Activated T-cell treated with anti-CD3 and anti-CD28 coated beads, Interleukin-2, amount 50 U/mL, for 24 hours (primary cell): ENCODE data around the gene PPP1R12C.

Experiments used
- DNase-seq: peaks from one replicate; pipeline ENCODE4 v3.0.0-alpha.2; 2020
- H3K27ac Mint-ChIP-seq: 2 replicates; pipeline ENCODE4 v1.8.0; 2020; ENCODE audit warnings: mild to moderate bottlenecking, mixed read lengths
- H3K27me3 Mint-ChIP-seq: 2 replicates; pipeline ENCODE4 v1.8.0; 2020; ENCODE audit warnings: mixed read lengths
- H3K36me3 Mint-ChIP-seq: 2 replicates; pipeline ENCODE4 v1.8.0; 2020; ENCODE audit warnings: low read depth, mixed read lengths
- H3K4me1 Mint-ChIP-seq: 2 replicates; pipeline ENCODE4 v1.8.0; 2020; ENCODE audit warnings: low read depth, mixed read lengths
- H3K4me3 Mint-ChIP-seq: 2 replicates; pipeline ENCODE4 v1.8.0; 2020; ENCODE audit warnings: mild to moderate bottlenecking, moderate library complexity, mixed read lengths
- H3K9me3 Mint-ChIP-seq: 2 replicates; pipeline ENCODE4 v1.8.0; 2020; ENCODE audit warnings: mixed read lengths

PPP1R12C gene

GRCh38 chr19:55092423-55093318 is 24.8 kb downstream of the PPP1R12C start:
- no peaks in the 10 kb centered on the region for H3K9me3 Mint-ChIP-seq
- no peak overlapping the region for H3K27ac Mint-ChIP-seq
- H3K27me3 Mint-ChIP-seq = peaks cover 13% of the 10 kb centered on the region
- peaks cover 9% of the 10 kb centered on the region for H3K4me1 Mint-ChIP-seq
- H3K4me3 Mint-ChIP-seq = no peak overlapping the region
- no peak for DNase-seq
- H3K36me3 Mint-ChIP-seq = peaks cover 42% of the 10 kb centered on the region

GRCh38 chr19:55091955-55092354 is 25.5 kb downstream of the PPP1R12C start:
- Mint-ChIP-seq H3K9me3 (no peaks in the 10 kb centered on the region), H3K27ac (no peak overlapping the region), H3K4me3 (no peak overlapping the region), H3K36me3 (peaks cover 48% of the 10 kb centered on the region), H3K4me1 (peaks cover 15% of the 10 kb centered on the region), H3K27me3 (peaks cover 20% of the 10 kb centered on the region)
- DNase-seq = no peak

- Mint-ChIP-seq H3K27ac (no peak overlapping the region), H3K4me3 (no peak overlapping the region), H3K36me3 (peaks cover 48% of the 10 kb centered on the region), H3K27me3 (peaks cover 22% of the 10 kb centered on the region), H3K9me3 (no peaks in the 10 kb centered on the region), H3K4me1 (peaks cover 15% of the 10 kb centered on the region)
- DNase-seq = no peak
These were observed 26.1 kb downstream of the PPP1R12C start for GRCh38 chr19:55091126-55091910.

- Mint-ChIP-seq H3K36me3 (peaks cover 43% of the 10 kb centered on the region), H3K27me3 (peaks cover 28% of the 10 kb centered on the region), H3K4me3 (no peak overlapping the region), H3K9me3 (no peaks in the 10 kb centered on the region), H3K4me1 (peaks cover 15% of the 10 kb centered on the region), H3K27ac (no peak overlapping the region)
- no peak for DNase-seq
These were observed 26.9 kb downstream of the PPP1R12C start for GRCh38 chr19:55090564-55090963.

GRCh38 chr19:55089342-55089944 is 28.0 kb downstream of the PPP1R12C start:
- Mint-ChIP-seq H3K27ac (no peak overlapping the region), H3K9me3 (no peaks in the 10 kb centered on the region), H3K4me3 (no peak overlapping the region), H3K36me3 (peaks cover 35% of the 10 kb centered on the region), H3K27me3 (peaks cover 39% of the 10 kb centered on the region), H3K4me1 (peaks cover 15% of the 10 kb centered on the region)
- no peak for DNase-seq

GRCh38 chr19:55088543-55089341 is 28.7 kb downstream of the PPP1R12C start:
- DNase-seq = peak; percentile 88
- Mint-ChIP-seq H3K4me1 (peaks cover 15% of the 10 kb centered on the region), H3K27me3 (peaks cover 45% of the 10 kb centered on the region), H3K4me3 (no peak overlapping the region), H3K9me3 (no peaks in the 10 kb centered on the region), H3K36me3 (peaks cover 35% of the 10 kb centered on the region), H3K27ac (no peak overlapping the region)

GRCh38 chr19:55088021-55088451 is 29.4 kb downstream of the PPP1R12C start:
- Mint-ChIP-seq H3K27ac (no peak overlapping the region), H3K9me3 (no peaks in the 10 kb centered on the region), H3K36me3 (peaks cover 35% of the 10 kb centered on the region), H3K4me3 (no peak overlapping the region), H3K4me1 (peaks cover 16% of the 10 kb centered on the region), H3K27me3 (peaks cover 49% of the 10 kb centered on the region)
- DNase-seq = no peak

- Mint-ChIP-seq H3K4me1 (peaks cover 17% of the 10 kb centered on the region), H3K36me3 (peaks cover 31% of the 10 kb centered on the region), H3K27ac (no peak overlapping the region), H3K4me3 (peak overlapping the region; percentile 20), H3K27me3 (peaks cover 54% of the 10 kb centered on the region), H3K9me3 (peaks cover 1% of the 10 kb centered on the region)
- no peak for DNase-seq
These were observed 29.9 kb downstream of the PPP1R12C start for GRCh38 chr19:55087542-55087901.

GRCh38 chr19:55086730-55087541 is 30.5 kb downstream of the PPP1R12C start:
- peak; percentile 54 for DNase-seq
- Mint-ChIP-seq H3K36me3 (peaks cover 31% of the 10 kb centered on the region), H3K27me3 (peaks cover 60% of the 10 kb centered on the region), H3K27ac (no peak overlapping the region), H3K4me3 (peak overlapping the region; percentile 20), H3K9me3 (peaks cover 4% of the 10 kb centered on the region), H3K4me1 (peaks cover 20% of the 10 kb centered on the region)

- no peak overlapping the region for H3K27ac Mint-ChIP-seq
- H3K4me1 Mint-ChIP-seq = peaks cover 26% of the 10 kb centered on the region
- H3K9me3 Mint-ChIP-seq = peaks cover 4% of the 10 kb centered on the region
- H3K27me3 Mint-ChIP-seq = peaks cover 68% of the 10 kb centered on the region
- no peak overlapping the region for H3K4me3 Mint-ChIP-seq
- H3K36me3 Mint-ChIP-seq = peaks cover 31% of the 10 kb centered on the region
- no peak for DNase-seq
These were observed 31.3 kb downstream of the PPP1R12C start for GRCh38 chr19:55085923-55086715.

- Mint-ChIP-seq H3K4me3 (no peak overlapping the region), H3K27me3 (peaks cover 85% of the 10 kb centered on the region), H3K27ac (no peak overlapping the region), H3K36me3 (peaks cover 16% of the 10 kb centered on the region), H3K4me1 (peaks cover 38% of the 10 kb centered on the region), H3K9me3 (peaks cover 8% of the 10 kb centered on the region)
- no peak for DNase-seq
These were observed 33.0 kb downstream of the PPP1R12C start for GRCh38 chr19:55084416-55084815.

GRCh38 chr19:55083004-55083850 is 34.2 kb downstream of the PPP1R12C start:
- Mint-ChIP-seq H3K4me1 (peaks cover 37% of the 10 kb centered on the region), H3K27me3 (peaks cover 83% of the 10 kb centered on the region), H3K27ac (no peak overlapping the region), H3K9me3 (peaks cover 8% of the 10 kb centered on the region), H3K4me3 (no peak overlapping the region), H3K36me3 (peaks cover 10% of the 10 kb centered on the region)
- DNase-seq = no peak
